ENCODE results near the gene ZBBX.

The ZBBX gene

DNA sequence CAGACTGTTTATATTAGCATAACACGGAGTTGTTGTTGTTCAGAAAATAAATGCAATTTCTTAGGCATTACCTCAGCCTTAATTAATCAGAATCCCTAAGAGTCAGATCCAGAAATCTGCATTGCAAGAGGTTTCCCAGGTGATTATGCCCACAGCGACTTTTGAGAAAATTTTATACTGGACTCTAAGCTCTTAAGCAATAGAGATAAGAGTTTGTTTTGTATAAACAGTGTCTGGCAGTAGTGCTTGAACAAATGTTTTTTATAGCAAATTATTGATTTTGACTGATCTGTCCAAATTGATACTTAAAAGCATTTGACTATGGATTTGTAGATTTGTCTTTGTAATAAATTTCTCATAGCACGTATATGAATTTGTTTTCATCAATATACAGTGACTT is 92.8 kb downstream of the ZBBX start:
- Histone ChIP-seq H3K27ac (replicated peaks) (no peak overlapping the region), H3K27me3 (ENCODE audit: insufficient read depth, poor library complexity, severe bottlenecking) (no peaks in the 10 kb centered on the region), H3K4me3 (replicated peaks; ENCODE audit: insufficient read depth, low read length) (no peak overlapping the region)
- no peak for DNase-seq (ENCODE audit: low read depth in 1 of 2, low spot score in 1 of 2)
- TF ChIP-seq POLR2AphosphoS5 (IDR thresholded peaks at IDR 0.05; ENCODE audit: low read depth): no peak
- TF ChIP-seq SPI1 (IDR thresholded peaks at IDR 0.05; ENCODE audit: borderline replicate concordance, low read depth): no peak
- TF ChIP-seq, protein P1, sequence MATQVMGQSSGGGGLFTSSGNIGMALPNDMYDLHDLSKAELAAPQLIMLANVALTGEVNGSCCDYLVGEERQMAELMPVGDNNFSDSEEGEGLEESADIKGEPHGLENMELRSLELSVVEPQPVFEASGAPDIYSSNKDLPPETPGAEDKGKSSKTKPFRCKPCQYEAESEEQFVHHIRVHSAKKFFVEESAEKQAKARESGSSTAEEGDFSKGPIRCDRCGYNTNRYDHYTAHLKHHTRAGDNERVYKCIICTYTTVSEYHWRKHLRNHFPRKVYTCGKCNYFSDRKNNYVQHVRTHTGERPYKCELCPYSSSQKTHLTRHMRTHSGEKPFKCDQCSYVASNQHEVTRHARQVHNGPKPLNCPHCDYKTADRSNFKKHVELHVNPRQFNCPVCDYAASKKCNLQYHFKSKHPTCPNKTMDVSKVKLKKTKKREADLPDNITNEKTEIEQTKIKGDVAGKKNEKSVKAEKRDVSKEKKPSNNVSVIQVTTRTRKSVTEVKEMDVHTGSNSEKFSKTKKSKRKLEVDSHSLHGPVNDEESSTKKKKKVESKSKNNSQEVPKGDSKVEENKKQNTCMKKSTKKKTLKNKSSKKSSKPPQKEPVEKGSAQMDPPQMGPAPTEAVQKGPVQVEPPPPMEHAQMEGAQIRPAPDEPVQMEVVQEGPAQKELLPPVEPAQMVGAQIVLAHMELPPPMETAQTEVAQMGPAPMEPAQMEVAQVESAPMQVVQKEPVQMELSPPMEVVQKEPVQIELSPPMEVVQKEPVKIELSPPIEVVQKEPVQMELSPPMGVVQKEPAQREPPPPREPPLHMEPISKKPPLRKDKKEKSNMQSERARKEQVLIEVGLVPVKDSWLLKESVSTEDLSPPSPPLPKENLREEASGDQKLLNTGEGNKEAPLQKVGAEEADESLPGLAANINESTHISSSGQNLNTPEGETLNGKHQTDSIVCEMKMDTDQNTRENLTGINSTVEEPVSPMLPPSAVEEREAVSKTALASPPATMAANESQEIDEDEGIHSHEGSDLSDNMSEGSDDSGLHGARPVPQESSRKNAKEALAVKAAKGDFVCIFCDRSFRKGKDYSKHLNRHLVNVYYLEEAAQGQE (IDR thresholded peaks at IDR 0.05; ENCODE audit: insufficient replicate concordance, low read depth): no peak
- no peak for TF ChIP-seq GABPA (IDR thresholded peaks at IDR 0.05; ENCODE audit: low read depth)
- TF ChIP-seq, protein P2, sequence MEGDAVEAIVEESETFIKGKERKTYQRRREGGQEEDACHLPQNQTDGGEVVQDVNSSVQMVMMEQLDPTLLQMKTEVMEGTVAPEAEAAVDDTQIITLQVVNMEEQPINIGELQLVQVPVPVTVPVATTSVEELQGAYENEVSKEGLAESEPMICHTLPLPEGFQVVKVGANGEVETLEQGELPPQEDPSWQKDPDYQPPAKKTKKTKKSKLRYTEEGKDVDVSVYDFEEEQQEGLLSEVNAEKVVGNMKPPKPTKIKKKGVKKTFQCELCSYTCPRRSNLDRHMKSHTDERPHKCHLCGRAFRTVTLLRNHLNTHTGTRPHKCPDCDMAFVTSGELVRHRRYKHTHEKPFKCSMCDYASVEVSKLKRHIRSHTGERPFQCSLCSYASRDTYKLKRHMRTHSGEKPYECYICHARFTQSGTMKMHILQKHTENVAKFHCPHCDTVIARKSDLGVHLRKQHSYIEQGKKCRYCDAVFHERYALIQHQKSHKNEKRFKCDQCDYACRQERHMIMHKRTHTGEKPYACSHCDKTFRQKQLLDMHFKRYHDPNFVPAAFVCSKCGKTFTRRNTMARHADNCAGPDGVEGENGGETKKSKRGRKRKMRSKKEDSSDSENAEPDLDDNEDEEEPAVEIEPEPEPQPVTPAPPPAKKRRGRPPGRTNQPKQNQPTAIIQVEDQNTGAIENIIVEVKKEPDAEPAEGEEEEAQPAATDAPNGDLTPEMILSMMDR (IDR thresholded peaks at IDR 0.05; ENCODE audit: insufficient read depth, low read length): no peak

GRCh38 chr3:167274141-167274874 is 105.8 kb downstream of the ZBBX start:
- TF ChIP-seq GABPA (IDR thresholded peaks at IDR 0.05; ENCODE audit: low read depth): no peak
- TF ChIP-seq POLR2AphosphoS5 (IDR thresholded peaks at IDR 0.05; ENCODE audit: low read depth): no peak
- no peak for TF ChIP-seq SPI1 (IDR thresholded peaks at IDR 0.05; ENCODE audit: borderline replicate concordance, low read depth)
- TF ChIP-seq, protein P1 (IDR thresholded peaks at IDR 0.05; ENCODE audit: insufficient replicate concordance, low read depth): no peak

GRCh38 chr3:167253037-167253436 is 127.1 kb downstream of the ZBBX start:
- DNase-seq (ENCODE audit: low read depth in 1 of 2, low spot score in 1 of 2): no peak
- Histone ChIP-seq H3K27me3 (ENCODE audit: insufficient read depth, poor library complexity, severe bottlenecking) (no peaks in the 10 kb centered on the region), H3K4me3 (replicated peaks; ENCODE audit: insufficient read depth, low read length) (no peak overlapping the region), H3K27ac (replicated peaks) (no peak overlapping the region)
- TF ChIP-seq, protein P1 (IDR thresholded peaks at IDR 0.05; ENCODE audit: insufficient replicate concordance, low read depth): no peak
- TF ChIP-seq SPI1 (IDR thresholded peaks at IDR 0.05; ENCODE audit: borderline replicate concordance, low read depth) (no peak), GABPA (IDR thresholded peaks at IDR 0.05; ENCODE audit: low read depth) (no peak), POLR2AphosphoS5 (IDR thresholded peaks at IDR 0.05; ENCODE audit: low read depth) (no peak)
- TF ChIP-seq, protein P2 (IDR thresholded peaks at IDR 0.05; ENCODE audit: insufficient read depth, low read length): no peak

More at GRCh38 chr3:167274141-167274874, 105.8 kb downstream of the ZBBX start:
- no peak for DNase-seq (ENCODE audit: low read depth in 1 of 2, low spot score in 1 of 2)
- Histone ChIP-seq H3K27ac (replicated peaks) (no peak overlapping the region), H3K27me3 (ENCODE audit: insufficient read depth, poor library complexity, severe bottlenecking) (no peaks in the 10 kb centered on the region), H3K4me3 (replicated peaks; ENCODE audit: insufficient read depth, low read length) (no peak overlapping the region)

All from HL-60 (cell line).